ENCODE measurements around the gene ZNF888. TPM values are rescaled to one million over a fixed set of nuclear protein-coding genes. Genes with fewer than 3 reads are reported as not detected.

ZNF888 gene

Small RNA genes lying within 50 kb of the gene (small RNA-seq; reads per million reads assigned to genes)
- gene ZNF320 (ENCODE audit: low read depth) = not detected

All from mesenchymal stem cell (in vitro differentiated cells and primary cell).